Glomerular visceral epithelial cell (primary cell): ENCODE measurements around the gene SSC5D.
"Not testable (repeated sequence)": the region's sequence is repeated elsewhere in the genome, so short reads cannot be mapped to it uniquely, and the experiment has no call there.

ENCODE experiments used
- DNase-seq: peaks from one replicate; pipeline ENCODE4 v3.0.0-alpha.2; 2016; ENCODE audit errors: extremely low spot score

The SSC5D gene

DNA sequence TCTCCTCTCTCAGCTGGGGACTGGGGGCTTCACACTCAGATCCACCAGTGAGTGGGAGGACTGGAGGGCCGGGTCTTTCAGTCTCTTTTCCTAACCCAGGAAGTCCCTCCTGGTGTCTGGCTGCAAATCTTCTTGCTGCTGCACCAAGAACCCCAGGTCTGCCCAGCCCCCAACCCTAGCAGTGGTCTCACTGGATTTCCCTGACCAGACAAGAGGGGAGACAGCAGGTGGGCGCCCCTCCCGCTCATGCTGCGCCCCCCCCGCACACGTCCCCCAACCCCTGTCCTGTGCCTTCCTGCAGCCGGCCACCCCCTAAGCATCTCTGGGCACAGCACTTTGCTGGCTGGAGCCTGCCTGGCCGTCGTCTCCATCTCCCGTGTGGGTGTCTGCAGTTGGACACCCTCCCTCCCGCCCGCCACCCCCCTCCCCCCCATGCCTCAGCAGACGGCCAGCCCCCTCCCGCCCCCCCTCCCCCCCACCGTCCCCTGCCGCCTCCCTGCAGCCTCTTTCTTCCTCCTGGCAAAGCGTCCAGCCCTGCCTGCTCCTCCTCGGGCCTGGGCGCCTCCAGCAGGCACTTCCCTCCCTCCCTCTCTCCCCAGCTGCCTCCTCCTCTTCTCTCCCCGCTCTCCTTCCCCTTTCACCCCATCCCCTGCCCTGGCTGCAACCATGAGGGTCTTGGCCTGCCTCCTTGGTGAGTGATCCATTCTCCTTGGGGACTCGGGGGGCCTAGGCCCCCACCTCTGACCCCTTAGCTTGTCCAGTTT lies at the start of gene SSC5D:
Gene SSC5D, plus strand, starts transcription at position 513 of the 764 bp plus-strand sequence. Its CDS starts 154 bp downstream, at position 667.
- DNase-seq = peak; percentile 61

DNA sequence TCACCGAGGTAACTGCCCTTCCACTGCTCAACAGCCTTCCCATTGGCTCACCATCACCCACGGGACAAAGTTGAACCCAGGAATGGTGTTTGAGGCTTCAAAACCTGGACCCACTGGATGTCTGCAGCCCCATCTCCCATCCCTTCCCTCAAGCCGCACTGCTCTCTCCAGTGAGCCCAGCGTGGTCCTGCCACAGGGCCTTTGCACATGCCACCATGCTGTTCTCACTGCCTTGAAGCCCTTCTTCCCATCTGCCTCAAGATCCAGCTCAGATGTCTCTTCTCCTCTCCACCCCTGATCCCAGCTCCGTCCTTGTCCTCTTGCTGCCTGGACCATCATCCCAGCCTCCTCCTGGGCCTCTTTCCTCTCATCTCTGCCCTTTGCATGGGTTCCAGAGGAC lies 49.2 kb upstream of the SSC5D start:
- DNase-seq = no peak

DNA sequence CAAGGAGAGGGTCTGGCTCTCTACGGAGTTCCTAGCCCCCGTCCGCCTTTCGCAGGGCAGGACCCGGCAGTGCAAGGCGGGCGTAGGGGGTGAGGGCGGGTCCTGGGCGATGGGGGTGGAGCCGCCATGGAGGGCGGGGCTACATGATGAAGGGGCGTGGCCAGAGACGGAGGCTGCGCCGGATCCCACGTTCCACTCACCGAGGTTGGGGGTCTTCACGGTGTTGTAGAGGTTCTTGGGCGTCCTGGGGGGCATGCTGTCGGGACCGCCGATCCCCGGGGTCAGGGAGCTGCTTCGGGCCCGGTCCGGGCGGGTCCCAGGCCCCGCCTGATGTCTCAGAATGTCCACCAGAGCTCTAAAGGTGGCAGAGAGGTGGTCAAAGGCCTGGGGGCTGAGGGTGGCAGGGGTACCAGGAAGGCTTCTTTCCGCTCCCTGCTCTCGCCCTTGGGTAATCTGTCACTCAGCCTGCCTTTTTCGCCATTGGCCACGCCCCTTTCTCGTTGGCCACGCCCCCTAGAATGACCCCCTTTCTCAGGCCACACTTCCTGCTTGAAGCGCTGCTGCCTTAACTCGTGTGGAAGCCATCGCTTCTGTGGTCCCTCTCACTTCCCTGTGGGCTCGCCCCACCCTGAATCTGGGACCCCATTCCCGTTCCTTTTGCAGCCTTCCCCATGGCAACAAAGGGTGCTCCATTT lies 47.7 kb upstream of the SSC5D start:
- DNase-seq = no peak

DNA sequence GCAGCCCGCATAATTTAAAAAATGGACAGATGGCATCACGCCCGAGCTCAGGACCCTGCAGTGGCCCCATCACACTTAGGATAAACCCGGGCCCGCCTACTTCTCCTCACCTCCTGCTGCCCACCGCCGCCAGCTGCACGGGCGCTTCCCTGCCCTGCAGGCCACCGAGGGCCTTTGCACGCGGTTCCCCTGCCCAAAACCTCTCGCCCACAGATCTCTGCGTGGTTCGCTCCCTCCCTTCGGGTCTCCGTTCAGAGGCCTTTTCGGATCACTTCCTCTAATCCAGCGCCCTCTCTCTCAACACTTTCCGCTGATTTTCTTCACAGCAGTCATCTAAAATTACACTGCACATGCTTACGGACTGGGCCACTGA lies 46.9 kb upstream of the SSC5D start:
- no peak for DNase-seq

DNA sequence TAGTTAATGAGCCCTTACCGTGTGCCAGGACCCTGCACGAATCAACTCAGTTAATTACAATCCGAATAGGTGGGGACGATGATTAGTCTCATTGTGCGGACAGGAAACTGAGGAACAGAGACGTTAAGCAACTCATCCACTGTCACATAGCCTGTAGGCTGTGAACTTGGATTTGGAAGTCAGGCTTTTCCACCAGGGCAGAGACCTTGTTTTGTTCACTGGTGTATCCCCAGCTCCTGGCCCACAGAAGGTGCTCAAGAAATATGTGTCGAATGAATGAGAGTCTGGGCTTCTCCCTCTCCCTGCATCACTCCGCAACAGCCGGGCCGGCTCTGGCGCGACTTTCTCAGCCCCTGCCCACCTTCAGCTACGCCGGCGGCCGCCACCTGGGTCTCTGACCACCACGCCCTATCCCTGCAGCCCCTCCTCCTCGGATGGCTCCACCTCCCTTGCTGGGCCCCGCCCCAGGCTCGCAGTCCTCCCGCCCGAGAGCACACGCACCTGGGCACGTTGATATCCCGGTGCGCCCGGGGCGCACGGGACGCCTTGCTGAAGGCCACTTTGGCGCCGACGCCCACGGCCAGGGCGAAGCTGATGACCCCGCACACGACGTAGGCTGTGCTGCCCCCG lies 46.4 kb upstream of the SSC5D start:
- no peak for DNase-seq

DNA sequence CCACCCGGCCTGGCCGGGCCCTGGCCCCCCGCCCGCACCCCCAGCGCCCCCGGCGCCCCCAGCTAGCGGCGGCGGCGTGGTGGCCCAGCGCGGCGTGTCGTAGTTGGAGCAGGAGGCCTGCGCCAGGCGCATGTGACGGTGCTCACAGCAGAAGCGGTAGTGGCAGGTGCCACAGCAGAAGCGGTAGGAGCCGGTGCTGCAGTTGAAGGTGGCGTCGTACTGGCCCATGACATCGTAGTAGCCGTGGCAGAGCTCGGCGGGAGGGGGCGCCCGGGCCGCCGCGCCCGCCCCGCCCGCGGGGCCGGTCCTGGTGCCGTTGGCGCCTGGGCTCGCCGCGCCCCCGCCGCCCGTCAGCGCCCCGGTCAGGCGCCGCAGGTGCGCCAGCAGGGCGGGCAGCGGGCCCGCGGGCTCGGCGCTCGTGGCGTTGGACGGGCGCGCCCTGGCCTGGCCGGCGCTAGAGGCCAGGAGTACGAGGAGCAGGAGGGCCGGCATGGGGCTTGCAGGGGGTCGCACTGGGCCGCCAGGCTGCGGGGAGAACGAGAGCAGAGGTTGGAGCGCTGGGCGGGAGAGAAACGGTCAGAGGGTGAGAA lies 45.8 kb upstream of the SSC5D start:
- DNase-seq = no peak

DNA sequence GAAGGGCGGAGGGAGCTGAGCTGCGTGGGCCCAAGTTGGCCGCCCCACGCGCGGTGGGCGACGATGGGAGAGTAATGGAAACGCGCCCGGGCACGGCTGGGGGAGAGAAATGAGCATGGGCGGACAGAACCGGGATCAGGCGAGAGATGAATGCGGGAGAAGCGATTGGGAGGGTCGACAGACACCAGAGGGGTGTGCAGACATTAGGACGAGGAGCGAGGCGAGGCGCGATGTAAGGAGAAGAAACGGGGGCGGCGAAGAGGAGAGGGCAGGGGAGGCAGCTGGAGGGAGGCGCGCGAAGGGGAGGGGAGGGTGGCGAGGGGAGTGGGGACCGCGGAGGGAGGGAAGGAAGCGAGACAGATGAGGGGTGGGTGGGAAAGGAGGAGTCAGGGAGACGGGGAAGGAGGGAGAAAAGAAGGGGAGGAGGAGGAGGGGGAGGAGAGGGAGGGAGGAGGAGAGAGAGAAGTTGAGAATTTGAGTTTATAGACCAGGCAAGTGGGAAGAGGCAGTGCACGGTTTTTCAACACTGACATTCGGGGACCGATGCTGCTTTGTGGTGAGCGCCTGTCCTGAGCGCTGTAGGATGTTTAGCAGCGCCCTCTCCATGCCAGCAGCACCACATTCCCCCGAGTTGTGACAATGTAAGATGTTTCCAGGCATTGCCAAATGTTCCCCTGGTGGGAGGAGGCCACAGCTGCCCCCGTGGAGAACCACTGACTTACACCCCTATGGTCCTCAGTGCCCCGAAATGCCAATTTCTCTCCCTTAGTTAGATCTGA lies 45.0 kb upstream of the SSC5D start, which contains the start of gene SHISA7:
Gene SHISA7, minus strand, starts transcription at position 256 of the 779 bp plus-strand sequence. CDS start 437 bp downstream, outside the sequence.
- DNase-seq = no peak

DNA sequence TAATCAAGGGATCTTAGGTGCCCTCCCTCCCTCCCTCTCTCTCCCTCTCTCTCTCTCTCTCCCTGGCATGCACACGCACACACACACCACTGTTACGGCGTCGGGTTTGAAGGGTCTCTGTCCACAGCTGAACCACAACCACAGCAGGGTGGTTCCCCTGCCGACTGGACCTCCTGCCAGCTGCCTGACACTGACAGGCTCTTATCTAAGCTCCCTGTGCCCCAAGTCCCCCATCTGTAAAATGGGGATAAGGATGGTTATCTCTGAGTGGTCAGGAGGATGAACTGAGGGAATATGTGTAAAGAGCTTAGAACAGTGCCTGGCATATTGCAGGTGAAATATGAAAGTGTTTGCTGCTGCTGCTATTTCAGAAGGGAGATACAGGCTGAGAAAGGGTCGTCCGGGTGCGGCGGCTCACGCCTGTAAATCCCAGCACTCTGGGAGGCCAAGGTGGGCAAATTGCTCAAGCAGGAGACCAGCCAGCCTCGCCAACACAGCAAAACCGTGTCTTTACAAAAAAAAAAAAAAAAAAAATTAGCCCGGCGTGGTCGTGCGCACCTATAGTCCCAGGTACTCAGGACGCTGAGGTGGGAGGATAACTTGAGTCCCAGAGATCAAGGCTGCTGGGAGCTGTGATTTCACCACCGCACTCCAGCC lies 44.3 kb upstream of the SSC5D start:
- DNase-seq = no peak

DNA sequence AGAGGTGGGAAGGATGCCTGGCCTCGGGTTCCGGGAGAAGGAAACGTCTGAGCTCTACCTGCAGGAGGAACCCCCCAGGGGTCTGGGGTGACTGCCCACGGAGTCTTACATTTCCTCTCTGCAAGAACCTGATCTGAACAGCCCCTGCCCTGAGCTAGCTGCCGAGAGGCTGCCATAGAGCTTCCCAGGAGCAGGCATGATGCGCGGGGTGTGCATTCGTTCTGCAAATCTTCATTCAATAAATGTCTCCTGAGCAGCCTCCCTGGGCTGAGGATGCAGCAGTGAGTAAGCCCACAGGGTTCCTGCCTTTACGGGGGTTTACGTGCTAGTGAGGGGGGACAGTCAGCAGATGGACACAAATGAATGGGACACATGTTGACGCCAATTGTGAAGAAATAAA lies 43.6 kb upstream of the SSC5D start:
- DNase-seq = no peak

DNA sequence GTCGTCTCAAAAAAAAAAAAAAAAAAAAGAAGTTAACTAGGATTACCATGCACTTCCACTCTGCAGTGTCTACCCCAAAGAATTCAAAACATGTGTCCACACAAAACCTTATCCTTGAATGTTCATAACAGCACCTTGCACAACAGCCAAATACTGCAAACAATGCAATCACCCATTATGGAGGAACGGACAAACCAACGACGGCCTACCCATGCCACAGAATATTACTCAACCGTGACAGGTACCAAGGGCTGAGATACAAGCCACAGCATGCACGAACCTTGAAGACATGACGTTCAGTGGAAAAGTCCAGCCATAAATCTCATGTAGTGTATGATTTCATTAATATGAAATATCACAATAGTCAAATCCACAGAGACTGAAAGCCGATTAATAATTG lies 42.2 kb upstream of the SSC5D start:
- DNase-seq = peak; percentile 37

DNA sequence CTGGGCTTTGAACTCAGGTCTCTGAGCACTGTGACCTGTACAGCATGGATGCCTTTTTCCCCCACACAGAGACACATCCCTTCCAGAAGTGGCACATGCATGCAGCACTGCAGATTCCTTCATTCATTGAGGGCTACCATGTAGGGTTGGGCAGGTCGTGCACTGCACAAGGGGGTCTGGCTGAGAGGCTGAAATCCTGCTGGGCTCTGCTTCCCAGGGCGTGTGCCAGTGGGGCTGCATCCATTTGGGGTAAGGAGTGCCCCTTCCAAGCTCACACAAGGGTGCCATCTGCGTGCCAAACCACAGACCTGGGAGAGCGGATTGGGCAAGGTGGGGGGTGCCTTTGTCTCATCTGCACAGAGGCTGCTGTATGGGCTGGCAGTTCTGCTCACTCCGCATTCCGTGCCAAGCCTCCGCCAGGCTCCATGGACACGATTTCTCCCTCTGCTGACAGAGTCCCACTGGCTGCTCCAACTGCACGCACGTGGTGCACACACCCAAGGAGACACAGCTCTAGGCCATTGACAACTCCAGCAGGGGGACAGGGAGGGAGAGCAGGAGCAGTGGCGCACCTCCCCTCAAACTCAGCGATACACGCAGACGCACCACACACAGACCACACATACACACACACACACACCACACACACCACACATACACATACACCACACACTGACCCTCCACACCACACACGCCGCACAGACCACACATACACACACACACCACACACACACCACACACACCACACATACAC lies 40.6 kb upstream of the SSC5D start:
- peak; percentile 50 for DNase-seq

DNA sequence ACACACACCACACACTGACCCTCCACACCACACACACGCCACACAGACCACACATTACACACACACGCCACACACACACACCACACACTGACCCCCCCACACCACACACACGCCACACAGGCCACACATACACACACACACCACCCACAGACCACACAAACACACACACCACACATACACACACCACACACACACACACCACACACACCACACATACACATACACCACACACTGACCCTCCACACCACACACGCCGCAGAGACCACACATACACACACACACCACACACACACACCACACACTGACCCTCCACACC lies 40.1 kb upstream of the SSC5D start:
- not testable (repeated sequence) for DNase-seq

DNA sequence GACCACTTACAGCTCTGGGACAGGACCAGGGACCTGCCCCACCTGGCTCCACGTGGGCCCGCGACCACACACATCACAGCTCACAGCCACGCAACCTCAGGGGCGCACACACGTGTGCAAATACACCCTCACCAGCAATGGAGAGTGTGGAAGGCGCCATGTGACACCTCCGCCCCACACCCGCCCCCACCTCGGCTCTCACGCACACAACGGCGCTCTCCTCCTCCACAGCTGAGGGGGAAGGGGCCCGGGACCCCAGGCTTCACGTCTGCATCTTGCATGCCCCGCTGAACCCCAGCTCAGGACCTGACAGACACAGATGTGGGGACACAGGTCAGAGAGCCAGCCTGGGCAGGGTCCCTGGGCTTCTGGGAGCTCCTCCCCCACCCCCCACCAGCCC lies 38.8 kb upstream of the SSC5D start:
- no peak for DNase-seq

DNA sequence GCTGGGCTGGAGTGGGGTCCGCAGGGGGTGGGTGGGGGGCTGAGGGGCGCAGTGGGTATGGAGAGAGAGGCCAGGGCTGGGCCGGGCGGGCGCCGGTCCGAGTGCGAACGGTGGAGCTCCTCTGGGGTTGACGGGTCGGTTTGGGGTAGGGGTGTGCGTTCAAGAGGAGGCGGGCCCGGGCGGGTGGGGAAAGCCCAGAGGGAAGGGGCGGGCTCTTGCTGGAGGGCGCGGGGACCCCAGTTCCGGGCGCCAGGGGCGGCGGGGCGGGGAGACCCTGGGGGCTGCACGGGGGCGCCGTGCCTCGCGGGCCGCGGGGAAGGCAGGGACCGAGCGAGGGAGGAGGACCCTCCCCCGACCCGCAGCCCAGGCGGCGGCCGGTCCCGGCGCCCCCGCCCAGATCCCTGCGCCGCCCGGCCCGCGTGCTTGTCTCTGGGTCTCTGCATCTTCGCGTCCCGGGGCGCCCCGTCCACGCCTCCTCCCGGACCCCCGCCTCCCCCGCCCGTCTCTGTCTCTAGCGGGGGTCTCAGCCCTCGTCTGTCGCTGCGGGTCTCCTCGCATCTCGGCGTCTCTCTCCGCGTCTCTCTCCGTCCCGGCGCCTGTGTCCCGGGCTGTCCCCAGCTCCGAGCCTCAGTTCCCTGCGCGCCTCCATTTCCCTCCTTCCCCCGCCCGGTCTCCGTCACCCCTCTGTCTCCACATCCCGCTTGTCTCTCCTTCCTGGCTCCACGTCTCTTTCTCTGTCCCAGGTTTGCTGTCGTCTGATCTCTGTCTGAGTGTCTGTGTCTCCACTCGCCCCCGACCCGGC lies 36.9 kb upstream of the SSC5D start:
- DNase-seq = no peak

DNA sequence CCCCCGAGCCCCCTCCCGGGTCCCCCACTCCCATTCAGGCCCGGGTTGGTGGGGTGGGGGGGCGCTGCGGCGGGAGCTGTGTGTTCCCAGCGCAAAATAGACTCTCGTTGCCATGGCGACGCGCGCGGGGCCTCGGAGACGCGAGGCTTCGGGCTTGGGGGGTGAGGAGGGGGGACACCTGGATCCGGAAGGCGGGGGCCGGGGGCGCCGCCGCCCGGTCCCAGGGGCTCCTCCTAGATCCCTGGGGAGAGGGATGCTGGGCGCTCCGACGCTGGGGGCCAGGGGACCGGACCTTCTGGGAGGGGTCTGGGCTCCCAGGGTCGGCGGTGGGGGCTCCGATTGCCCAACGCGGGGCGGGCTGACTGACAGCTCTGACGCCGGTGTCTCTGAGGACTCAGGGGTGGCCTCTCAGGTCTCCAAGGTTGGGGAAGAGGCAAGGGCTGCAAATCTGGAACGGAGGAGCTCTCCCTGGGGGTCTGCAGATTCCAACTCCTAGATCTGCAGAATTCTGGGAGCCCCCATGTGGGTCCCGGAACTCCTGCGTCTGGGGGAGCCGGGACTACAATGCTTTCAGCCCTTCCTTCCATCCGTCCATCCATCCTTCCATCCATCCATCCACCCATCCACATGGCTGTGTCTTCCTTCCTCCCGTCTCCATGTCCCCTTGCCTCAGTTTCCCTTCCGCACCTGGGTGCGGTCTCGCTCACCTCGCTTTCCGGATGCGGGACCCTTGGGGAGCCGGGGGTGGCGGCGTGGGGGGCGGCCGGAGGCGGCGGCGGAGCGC lies 36.1 kb upstream of the SSC5D start:
- DNase-seq = no peak

DNA sequence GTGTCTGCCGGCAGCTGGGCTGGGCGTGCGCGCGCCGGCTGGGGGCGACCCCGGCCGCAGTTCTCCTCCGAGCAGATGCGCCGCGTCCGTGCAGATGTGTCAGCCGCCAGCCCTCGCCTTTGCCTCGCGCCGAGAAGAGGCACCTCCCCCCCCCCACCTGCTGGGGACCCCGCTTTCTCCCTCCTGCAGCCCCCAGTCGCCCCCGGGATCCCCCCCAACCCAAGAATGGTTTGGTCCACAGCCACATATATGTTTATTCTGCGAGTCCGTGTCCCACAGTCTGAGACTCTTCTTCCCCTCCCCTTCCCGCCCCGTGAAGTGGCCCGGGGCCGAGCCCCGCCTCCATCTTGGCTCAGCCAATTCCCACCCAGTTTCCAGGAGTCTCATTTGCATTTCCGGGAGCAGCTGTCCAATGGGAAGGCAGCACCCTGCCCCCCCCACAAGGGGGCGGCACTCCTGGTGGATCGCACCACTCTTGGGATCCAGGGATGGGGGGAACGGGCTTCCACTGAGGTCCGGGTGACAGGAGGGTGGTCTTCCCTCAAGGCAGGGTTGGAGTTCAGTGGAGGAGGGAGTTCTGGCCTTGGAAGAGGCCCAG lies 35.4 kb upstream of the SSC5D start:
- DNase-seq = peak; percentile 44

DNA sequence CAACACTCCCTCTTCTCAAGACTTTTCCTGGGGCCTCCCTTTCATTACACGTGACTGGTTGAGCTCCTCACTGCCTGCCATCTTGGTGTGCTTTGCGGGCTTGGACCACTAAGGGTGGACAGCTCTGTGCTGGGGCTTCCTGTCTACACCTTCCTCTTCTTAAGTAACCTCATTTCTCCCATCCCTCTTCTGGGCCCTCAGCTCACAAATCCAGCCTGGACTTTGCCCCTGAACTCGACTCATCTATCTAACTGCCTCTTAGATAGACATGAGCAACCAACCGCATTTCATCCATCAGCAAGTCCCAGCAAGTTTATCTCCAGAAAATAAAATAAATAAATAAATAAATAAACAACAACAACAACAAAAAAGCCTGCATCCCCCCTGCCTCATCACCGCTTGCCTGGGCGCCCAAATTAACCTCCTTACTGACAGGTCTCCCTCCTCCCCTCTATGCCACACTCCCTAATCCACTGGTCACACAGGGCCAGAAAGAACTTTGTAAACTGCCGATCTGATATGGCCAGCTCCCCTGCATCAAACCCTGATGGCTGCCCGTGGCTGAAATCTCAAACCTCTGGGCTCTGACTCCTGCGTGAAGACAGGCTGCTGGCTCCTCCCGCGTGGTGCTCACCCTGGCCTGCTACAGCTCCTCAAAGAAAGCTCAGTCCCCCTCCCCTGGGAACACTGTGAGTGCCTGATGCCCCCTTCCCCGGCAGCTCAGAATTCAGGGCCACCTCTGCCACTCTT lies 34.5 kb upstream of the SSC5D start:
- DNase-seq = no peak

DNA sequence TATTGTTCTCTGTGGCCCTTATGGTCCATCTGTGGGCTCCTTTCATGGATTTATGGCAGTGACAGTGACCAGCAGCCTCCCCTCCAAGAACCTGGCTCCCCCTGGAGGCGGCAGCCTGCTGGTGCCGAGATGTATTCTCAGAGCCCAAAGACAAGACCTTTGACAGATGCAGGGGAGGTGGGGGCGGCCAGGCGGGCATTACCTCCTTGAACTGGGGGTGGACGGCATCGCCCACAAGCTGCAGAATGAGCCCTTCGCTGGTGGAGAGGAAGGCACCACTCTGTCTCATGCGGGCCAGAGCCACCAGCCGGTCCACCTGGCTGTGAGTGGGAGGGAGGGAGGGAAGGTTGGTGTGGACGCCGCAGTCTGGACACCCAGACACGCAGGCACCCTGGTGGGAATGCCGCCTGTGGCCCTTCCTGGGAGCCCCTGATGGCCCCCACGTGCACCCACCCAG lies 33.4 kb upstream of the SSC5D start:
- DNase-seq = peak; percentile 52
